ENCODE data around the gene MBD5.

MBD5 gene

DNA sequence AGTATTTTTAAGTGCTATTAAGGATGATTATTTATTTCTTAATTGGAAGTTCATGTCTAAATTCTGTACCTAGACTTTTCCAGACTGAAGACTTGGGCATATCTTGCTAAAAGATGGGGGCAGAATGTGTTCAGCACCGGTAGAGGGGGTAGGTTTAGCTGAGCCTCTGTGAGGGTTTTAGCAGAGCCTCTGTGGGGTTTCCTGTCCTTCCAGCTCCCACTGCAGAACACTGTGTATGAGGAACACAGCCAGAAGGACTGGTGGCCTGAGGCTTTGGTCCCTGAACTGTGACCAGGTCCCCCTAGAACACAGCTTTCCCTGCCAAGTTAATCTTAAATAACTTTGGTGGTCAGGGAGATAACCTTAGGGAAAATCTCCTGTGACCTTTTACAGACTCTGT, 500.3 kb downstream of the MBD5 start:
- H3K9ac ChIP-seq (ENCODE audit: low read length), result no peak overlapping the region
- H3K9me3 ChIP-seq (ENCODE audit: control insufficient read depth, low read length), result no peaks in the 10 kb centered on the region
- no peaks in the 10 kb centered on the region for H3K4me1 ChIP-seq (ENCODE audit: control insufficient read depth, insufficient read depth, low read length)
- no peaks in the 10 kb centered on the region for H3K27me3 ChIP-seq (ENCODE audit: control insufficient read depth, insufficient read depth, low read length)
- no peak overlapping the region for H3K4me3 ChIP-seq (ENCODE audit: low read length)
- H3K36me3 ChIP-seq (ENCODE audit: control insufficient read depth, insufficient read depth, low read length), result no peaks in the 10 kb centered on the region

DNA sequence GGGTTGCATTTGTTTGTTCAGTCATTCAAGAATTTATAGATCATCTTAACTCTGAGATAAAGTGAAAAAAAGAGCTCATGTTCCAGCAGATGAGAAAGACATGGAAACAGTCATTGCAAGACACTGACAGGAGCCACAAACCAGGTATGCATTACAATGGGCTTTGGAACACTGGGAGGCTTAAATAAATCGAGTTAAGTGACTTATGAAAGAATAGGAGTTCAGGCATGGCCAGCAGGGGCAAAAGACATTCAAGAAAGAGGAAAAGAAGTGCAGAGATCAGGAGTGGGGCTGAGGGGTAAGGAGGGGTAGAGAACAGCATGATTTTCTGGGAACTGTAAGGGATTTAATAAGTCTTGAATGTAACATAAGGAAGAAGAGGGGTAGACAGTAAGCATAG, 502.4 kb downstream of the MBD5 start:
- no peaks in the 10 kb centered on the region for H3K36me3 ChIP-seq (ENCODE audit: control insufficient read depth, insufficient read depth, low read length)
- no peaks in the 10 kb centered on the region for H3K27me3 ChIP-seq (ENCODE audit: control insufficient read depth, insufficient read depth, low read length)
- H3K4me3 ChIP-seq (ENCODE audit: low read length), result no peak overlapping the region
- H3K9me3 ChIP-seq (ENCODE audit: control insufficient read depth, low read length), result no peaks in the 10 kb centered on the region
- H3K4me1 ChIP-seq (ENCODE audit: control insufficient read depth, insufficient read depth, low read length), result no peaks in the 10 kb centered on the region
- no peak overlapping the region for H3K9ac ChIP-seq (ENCODE audit: low read length)

DNA sequence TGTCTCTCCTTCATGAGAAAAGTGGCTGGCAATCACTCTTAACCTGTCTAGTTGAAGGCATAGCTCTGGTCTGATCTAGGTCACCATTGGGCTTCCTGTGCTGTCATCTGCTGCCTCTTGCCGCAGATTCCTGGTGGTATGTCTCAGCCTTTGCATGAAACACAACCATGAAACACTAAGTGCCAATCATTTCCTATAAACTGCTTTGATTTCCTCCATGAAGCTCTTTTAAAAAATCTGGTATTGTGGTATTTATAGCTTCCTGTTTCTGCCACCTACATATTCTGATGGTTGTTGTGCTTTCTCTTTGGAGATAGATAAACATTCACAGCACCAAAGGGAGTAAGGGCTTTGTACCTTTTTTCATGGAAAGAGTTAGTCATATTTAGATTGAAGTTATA, 503.6 kb downstream of the MBD5 start:
- H3K4me3 ChIP-seq (ENCODE audit: low read length), result no peak overlapping the region
- no peaks in the 10 kb centered on the region for H3K36me3 ChIP-seq (ENCODE audit: control insufficient read depth, insufficient read depth, low read length)
- no peaks in the 10 kb centered on the region for H3K4me1 ChIP-seq (ENCODE audit: control insufficient read depth, insufficient read depth, low read length)
- no peaks in the 10 kb centered on the region for H3K9me3 ChIP-seq (ENCODE audit: control insufficient read depth, low read length)
- H3K9ac ChIP-seq (ENCODE audit: low read length), result no peak overlapping the region
- H3K27me3 ChIP-seq (ENCODE audit: control insufficient read depth, insufficient read depth, low read length), result no peaks in the 10 kb centered on the region

DNA sequence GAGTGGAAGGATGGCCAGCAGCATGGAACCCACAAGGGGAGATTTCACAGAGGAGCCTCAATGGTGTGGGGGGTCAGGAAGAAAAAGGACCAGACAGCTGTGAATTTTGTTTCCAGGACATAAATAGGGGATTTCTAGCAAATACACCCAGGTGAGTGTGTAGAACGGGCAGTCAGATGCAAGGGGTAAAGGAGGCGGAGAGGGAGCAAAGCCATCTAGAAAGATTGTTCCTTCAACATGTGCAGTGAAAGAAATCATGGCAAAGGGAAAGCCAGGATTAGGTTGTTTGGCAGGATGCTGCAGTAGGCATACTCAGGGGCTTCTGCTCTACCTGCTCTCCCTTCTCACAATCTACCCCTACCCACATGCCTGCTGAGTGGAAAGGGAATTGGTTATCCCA, 504.2 kb downstream of the MBD5 start:
- no peak overlapping the region for H3K4me3 ChIP-seq (ENCODE audit: low read length)
- no peaks in the 10 kb centered on the region for H3K27me3 ChIP-seq (ENCODE audit: control insufficient read depth, insufficient read depth, low read length)
- no peaks in the 10 kb centered on the region for H3K9me3 ChIP-seq (ENCODE audit: control insufficient read depth, low read length)
- H3K4me1 ChIP-seq (ENCODE audit: control insufficient read depth, insufficient read depth, low read length), result no peaks in the 10 kb centered on the region
- H3K36me3 ChIP-seq (ENCODE audit: control insufficient read depth, insufficient read depth, low read length), result no peaks in the 10 kb centered on the region
- H3K9ac ChIP-seq (ENCODE audit: low read length), result no peak overlapping the region

DNA sequence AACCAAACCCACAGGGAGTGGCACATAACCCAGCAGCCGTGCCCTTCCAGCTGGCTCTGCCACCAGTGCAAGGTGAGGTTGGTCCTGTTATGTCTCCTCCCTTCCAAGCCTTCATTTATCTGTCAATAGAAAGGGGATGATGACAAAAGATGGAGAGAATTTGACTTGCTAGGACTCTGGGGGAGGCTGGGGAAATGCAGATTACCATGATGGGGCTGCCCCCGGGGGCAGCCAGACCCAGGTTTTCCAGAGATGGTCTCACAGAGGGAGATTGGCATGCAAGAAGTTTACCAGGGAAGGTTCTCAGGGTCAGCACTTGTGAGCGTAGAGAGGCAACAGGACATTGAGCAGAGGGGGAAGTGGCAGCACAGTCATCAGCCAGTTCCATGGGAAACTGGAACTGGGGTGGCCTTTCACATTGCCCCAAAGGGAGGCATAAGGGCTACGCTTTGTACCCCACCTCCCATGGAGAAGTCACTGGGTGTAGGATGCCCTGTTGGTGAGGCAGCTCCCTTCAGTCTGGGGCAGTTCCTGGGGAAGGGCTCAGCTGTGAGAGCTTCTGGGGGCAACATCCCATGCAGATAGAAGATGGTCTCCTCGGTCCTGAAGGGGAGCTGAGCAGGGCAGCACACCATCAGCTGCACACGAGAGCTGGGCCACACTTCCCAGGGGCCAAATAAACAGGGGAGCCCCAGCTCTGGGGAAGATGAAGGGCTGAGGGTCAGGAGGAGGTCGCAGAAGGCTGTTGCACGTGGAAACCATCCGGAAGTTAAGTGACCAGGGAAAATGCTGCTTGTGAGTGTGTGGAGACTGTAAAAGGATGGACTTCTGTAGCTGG, 505.8 kb downstream of the MBD5 start:
- Histone ChIP-seq H3K9me3 (ENCODE audit: control insufficient read depth, low read length) (no peaks in the 10 kb centered on the region), H3K4me1 (ENCODE audit: control insufficient read depth, insufficient read depth, low read length) (no peaks in the 10 kb centered on the region), H3K9ac (ENCODE audit: low read length) (no peak overlapping the region), H3K4me3 (ENCODE audit: low read length) (no peak overlapping the region), H3K27me3 (ENCODE audit: control insufficient read depth, insufficient read depth, low read length) (no peaks in the 10 kb centered on the region), H3K36me3 (ENCODE audit: control insufficient read depth, insufficient read depth, low read length) (no peaks in the 10 kb centered on the region)

DNA sequence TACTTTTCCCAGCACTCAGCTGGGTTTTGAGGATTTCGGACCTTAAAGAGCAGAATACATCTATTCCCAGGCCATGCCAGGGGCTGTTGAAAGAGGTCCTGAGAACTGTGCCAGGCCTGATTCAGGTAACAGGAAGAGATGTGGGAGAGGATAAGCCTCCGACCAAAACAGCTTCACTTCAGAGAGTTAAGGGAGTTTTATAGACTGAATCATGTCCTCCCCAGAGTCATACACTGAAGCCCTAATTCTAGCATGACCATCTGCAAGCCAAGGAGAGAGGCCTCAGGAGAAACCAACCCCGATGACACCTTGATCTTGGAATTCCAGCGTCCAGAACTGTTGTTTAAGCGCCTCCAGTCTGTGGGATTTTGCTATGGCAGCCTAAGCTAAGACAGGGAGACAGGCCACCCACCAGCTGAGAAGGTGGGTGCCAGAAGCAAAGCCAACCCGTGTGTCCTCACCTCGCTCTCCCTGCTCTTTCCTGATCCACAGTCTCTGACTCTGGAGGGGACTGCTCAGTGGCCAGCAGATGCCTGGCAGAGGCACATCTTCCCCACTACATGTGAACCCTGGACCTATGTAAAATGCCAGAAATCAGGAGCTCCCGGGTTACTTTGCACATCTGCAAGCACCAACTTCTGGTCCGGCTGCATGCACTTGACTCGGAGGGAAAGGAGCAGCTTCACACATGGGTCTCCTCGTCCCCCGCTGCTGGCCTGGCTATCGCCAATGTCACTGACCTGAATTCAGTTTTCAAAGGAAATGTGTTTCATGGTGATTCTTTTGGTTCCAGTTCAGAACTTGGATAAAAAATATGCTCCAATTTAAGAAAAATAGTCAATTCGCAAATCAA, 506.8 kb downstream of the MBD5 start:
- no peaks in the 10 kb centered on the region for H3K27me3 ChIP-seq (ENCODE audit: control insufficient read depth, insufficient read depth, low read length)
- H3K9me3 ChIP-seq (ENCODE audit: control insufficient read depth, low read length), result no peaks in the 10 kb centered on the region
- no peak overlapping the region for H3K4me3 ChIP-seq (ENCODE audit: low read length)
- H3K9ac ChIP-seq (ENCODE audit: low read length), result no peak overlapping the region
- no peaks in the 10 kb centered on the region for H3K36me3 ChIP-seq (ENCODE audit: control insufficient read depth, insufficient read depth, low read length)
- no peaks in the 10 kb centered on the region for H3K4me1 ChIP-seq (ENCODE audit: control insufficient read depth, insufficient read depth, low read length)

DNA sequence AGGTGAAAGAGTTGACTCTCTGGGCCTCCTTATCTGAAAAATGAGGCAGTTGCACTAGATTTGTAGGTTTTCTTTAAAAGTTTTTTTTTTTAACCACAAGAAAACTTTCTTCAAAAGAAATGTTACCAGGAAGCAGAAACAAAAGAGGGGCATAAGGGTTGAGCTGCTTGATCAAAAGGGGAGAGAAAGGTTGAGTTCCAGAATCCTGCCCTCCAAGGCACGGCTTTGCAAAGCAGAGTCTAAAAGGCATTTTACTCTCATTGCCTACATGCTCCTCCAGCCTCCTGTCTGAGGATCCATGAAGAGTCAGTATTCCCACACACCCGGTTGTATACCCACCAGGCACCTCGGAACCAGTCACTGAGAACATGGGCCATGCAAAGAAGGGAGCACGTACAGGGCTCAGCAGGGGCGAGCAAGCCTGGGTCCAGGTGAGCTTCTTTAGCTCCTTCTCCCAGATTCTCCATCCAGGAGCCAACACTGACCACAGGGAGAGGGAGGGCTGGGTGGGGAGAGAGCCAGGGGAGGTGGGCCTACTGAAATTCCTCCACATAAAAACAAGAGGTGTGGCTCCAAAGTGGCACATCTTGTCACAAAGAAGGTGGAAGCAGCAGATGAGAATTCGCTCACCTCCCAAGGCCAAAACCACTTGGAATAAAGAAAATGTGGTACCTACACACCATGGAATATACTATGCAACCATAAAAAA, 507.6 kb downstream of the MBD5 start:
- Histone ChIP-seq H3K9me3 (ENCODE audit: control insufficient read depth, low read length) (no peaks in the 10 kb centered on the region), H3K36me3 (ENCODE audit: control insufficient read depth, insufficient read depth, low read length) (no peaks in the 10 kb centered on the region), H3K4me3 (ENCODE audit: low read length) (no peak overlapping the region), H3K27me3 (ENCODE audit: control insufficient read depth, insufficient read depth, low read length) (no peaks in the 10 kb centered on the region), H3K9ac (ENCODE audit: low read length) (no peak overlapping the region), H3K4me1 (ENCODE audit: control insufficient read depth, insufficient read depth, low read length) (no peaks in the 10 kb centered on the region)

DNA sequence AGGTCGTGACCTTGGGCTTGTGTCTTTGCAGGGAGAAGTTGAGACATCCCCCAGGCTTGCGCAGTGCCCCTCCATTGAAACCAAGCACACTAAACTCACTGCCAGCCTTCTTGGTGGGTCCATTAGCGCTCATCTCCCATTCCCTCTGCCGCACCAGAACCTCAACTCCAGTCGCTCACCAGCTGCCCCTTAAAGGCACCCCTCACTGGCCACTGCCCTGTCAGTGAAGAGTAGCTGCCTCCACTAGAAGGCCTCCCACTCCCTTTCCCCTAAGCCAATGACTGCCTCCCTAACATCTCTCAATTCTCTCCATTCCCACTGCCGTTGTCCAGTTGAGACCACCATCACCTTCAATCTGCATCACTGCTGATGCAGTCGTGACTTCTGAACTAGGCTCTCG, 508.9 kb downstream of the MBD5 start:
- Histone ChIP-seq H3K27me3 (ENCODE audit: control insufficient read depth, insufficient read depth, low read length) (no peaks in the 10 kb centered on the region), H3K36me3 (ENCODE audit: control insufficient read depth, insufficient read depth, low read length) (no peaks in the 10 kb centered on the region), H3K4me3 (ENCODE audit: low read length) (no peak overlapping the region)

DNA sequence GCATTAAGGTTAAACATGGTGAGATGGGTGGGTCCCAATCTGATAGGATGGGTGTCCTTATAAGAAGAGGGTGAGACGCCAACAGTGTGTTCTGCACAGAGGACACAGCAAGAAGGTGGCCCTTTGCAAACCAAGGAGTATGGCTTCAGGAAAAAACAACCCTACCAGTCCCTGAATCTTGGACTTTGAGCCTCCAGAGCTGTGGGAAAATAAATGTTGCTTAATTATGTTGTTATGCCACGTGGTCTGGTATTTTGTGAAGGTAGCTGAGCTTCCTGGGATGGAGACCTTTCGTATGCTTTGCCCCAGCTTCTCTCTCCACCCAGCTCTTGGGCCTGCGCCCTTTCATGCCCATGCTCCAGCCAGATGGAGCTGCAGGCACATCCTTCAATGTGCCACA, 509.5 kb downstream of the MBD5 start:
- no peaks in the 10 kb centered on the region for H3K4me1 ChIP-seq (ENCODE audit: control insufficient read depth, insufficient read depth, low read length)

More for the DNA sequence above, 508.9 kb downstream of the MBD5 start:
- Histone ChIP-seq H3K9me3 (ENCODE audit: control insufficient read depth, low read length) (no peaks in the 10 kb centered on the region), H3K4me1 (ENCODE audit: control insufficient read depth, insufficient read depth, low read length) (no peaks in the 10 kb centered on the region), H3K9ac (ENCODE audit: low read length) (no peak overlapping the region)

DNA sequence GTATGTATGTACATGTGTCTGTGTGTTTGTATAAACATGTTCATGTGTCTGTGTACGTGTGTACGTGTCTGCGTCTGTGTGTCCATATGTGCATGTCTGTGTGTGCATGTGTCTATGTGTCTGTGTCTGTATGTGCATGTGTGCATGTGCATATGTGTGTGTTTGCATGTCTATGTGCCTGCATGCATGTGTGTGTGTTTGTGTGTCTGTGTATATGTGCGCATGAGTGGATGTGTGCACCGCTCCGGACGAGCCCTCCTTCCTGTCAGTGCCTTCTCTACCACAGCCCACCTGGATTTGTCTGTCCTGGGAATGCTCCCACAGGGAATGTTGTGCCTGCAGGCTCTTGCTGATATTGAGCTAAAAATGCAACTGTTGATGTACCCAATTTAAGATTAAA, 510.3 kb downstream of the MBD5 start:
- H3K4me1 ChIP-seq (ENCODE audit: control insufficient read depth, insufficient read depth, low read length), result no peaks in the 10 kb centered on the region
- no peaks in the 10 kb centered on the region for H3K27me3 ChIP-seq (ENCODE audit: control insufficient read depth, insufficient read depth, low read length)
- H3K36me3 ChIP-seq (ENCODE audit: control insufficient read depth, insufficient read depth, low read length), result no peaks in the 10 kb centered on the region
- H3K4me3 ChIP-seq (ENCODE audit: low read length), result no peak overlapping the region
- H3K9me3 ChIP-seq (ENCODE audit: control insufficient read depth, low read length), result no peaks in the 10 kb centered on the region
- no peak overlapping the region for H3K9ac ChIP-seq (ENCODE audit: low read length)

More for the DNA sequence above, 509.5 kb downstream of the MBD5 start:
- Histone ChIP-seq H3K9me3 (ENCODE audit: control insufficient read depth, low read length) (no peaks in the 10 kb centered on the region), H3K9ac (ENCODE audit: low read length) (no peak overlapping the region), H3K27me3 (ENCODE audit: control insufficient read depth, insufficient read depth, low read length) (no peaks in the 10 kb centered on the region), H3K36me3 (ENCODE audit: control insufficient read depth, insufficient read depth, low read length) (no peaks in the 10 kb centered on the region), H3K4me3 (ENCODE audit: low read length) (no peak overlapping the region)

DNA sequence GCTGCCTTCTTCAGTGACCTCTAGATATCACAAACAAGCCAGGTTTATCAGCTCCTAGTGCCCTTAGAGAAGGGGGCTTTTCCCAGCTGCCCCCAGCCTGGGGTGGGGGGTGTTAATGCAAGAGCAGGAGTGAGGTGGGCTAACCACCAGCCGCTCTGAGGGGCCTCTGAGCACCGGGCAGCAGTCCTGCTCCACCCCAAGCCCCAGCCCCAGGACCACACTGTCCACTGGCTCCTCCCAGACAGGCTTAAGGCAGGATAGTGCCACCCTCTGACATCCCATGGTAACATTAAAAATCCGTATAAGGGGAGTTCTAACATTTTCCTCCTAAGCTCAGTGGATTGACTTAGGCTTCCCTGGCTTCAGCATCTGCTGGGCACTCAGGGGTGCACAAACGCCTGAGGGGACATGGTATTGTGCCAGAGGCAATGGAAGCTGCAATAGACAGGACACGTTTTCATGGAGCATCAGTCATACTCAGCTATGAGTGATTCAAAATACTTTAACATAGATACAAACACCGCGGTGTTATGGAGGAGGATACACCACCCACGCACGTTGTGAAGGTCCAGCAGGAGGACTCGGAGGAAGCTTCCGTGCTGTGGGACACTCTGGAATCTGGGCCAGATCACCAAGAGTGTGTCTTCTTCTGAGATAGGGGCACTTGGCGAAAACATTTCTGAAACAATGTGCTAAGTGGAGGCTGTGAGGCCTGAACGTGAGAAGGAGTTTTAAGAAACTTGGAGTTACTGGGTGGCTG, 511.0 kb downstream of the MBD5 start:
- H3K4me1 ChIP-seq (ENCODE audit: control insufficient read depth, insufficient read depth, low read length), result no peaks in the 10 kb centered on the region
- no peak overlapping the region for H3K9ac ChIP-seq (ENCODE audit: low read length)
- H3K36me3 ChIP-seq (ENCODE audit: control insufficient read depth, insufficient read depth, low read length), result no peaks in the 10 kb centered on the region
- no peaks in the 10 kb centered on the region for H3K9me3 ChIP-seq (ENCODE audit: control insufficient read depth, low read length)
- no peaks in the 10 kb centered on the region for H3K27me3 ChIP-seq (ENCODE audit: control insufficient read depth, insufficient read depth, low read length)
- no peak overlapping the region for H3K4me3 ChIP-seq (ENCODE audit: low read length)
